DOHH2 (cell line): ENCODE results near the gene SCUBE3.

Experiments used
- H3F3A ChIP-seq: fragments of 200-600 bp; sonication (generic), shearing (Covaris generic); 2 replicates; pipeline ENCODE4 v1.6.0; 2016; ENCODE audit warnings: antibody characterized with exemption, mild to moderate bottlenecking; ENCODE audit not compliant: control insufficient read depth, insufficient read depth
- H3K27ac ChIP-seq: fragments of 200-600 bp; sonication (generic); 2 replicates; pipeline ENCODE4 v1.5.1; 2014; ENCODE audit warnings: low read depth, mild to moderate bottlenecking, low read length, moderate library complexity
- H3K27me3 ChIP-seq: fragments of 200-600 bp; sonication (generic); 2 replicates; pipeline ENCODE4 v1.6.1; 2014; ENCODE audit warnings: mild to moderate bottlenecking, low read length, mixed read lengths; ENCODE audit not compliant: control insufficient read depth
- H3K36me3 ChIP-seq: fragments of 200-600 bp; sonication (generic); 2 replicates; pipeline ENCODE4 v1.6.1; 2014; ENCODE audit warnings: mild to moderate bottlenecking, low read length, moderate library complexity, mixed read lengths; ENCODE audit not compliant: control insufficient read depth
- H3K4me1 ChIP-seq: fragments of 200-600 bp; sonication (generic); 2 replicates; pipeline ENCODE4 v1.6.1; 2014; ENCODE audit warnings: mild to moderate bottlenecking, low read length, mixed read lengths; ENCODE audit not compliant: control insufficient read depth
- H3K4me2 ChIP-seq: fragments of 200-600 bp; sonication (generic); 2 replicates; pipeline ENCODE4 v1.6.0; 2014; ENCODE audit warnings: mild to moderate bottlenecking, low read length, moderate library complexity
- H3K4me3 ChIP-seq: fragments of 200-600 bp; sonication (generic); 2 replicates; pipeline ENCODE4 v1.5.1; 2014; ENCODE audit warnings: mild to moderate bottlenecking, low read length, mixed read lengths
- H3K79me2 ChIP-seq: fragments of 200-600 bp; sonication (generic); 2 replicates; pipeline ENCODE4 v1.6.1; 2014; ENCODE audit warnings: mild to moderate bottlenecking, low read length, mixed read lengths; ENCODE audit not compliant: control insufficient read depth
- H3K9me2 ChIP-seq: fragments of 200-600 bp; sonication (generic); replicated peaks from 2 replicates; pipeline ENCODE4 v1.6.1; 2014; ENCODE audit warnings: mild to moderate bottlenecking, low read length, mixed read lengths; ENCODE audit not compliant: control insufficient read depth
- H3K9me3 ChIP-seq: fragments of 200-600 bp; sonication (generic); 2 replicates; pipeline ENCODE4 v1.6.1; 2014; ENCODE audit warnings: antibody characterized with exemption, low read length, mixed read lengths; ENCODE audit not compliant: control insufficient read depth, insufficient read depth
- H4K20me1 ChIP-seq: fragments of 200-600 bp; sonication (generic); 2 replicates; pipeline ENCODE4 v1.6.0; 2014; ENCODE audit warnings: low read depth, mild to moderate bottlenecking, antibody characterized with exemption, low read length, moderate library complexity; ENCODE audit not compliant: control insufficient read depth, insufficient read depth
- CTCF ChIP-seq: fragments of 200-600 bp; sonication (generic); IDR thresholded peaks from one replicate; pipeline ENCODE4 v1.5.1; 2014; ENCODE audit warnings: antibody characterized with exemption, mild to moderate bottlenecking, low read depth, low read length; ENCODE audit not compliant: poor library complexity, severe bottlenecking
- EZH2phosphoT487 ChIP-seq: fragments of 200-600 bp; sonication (generic); IDR thresholded peaks from 2 replicates; pipeline ENCODE4 v1.6.1; 2017; ENCODE audit warnings: borderline replicate concordance, mild to moderate bottlenecking, antibody characterized with exemption, low read length, moderate library complexity, mixed read lengths

Gene SCUBE3

GRCh38 chr6:35297601-35298481 lies 84.1 kb downstream of the SCUBE3 start, which contains the start of gene DEF6:
Gene DEF6, plus strand, starts transcription at chr6:35297818. Its CDS starts 39 bp downstream, at chr6:35297857.
- Histone ChIP-seq H3K79me2 (peaks cover 44% of the 10 kb centered on the region), H3F3A (peaks cover 19% of the 10 kb centered on the region), H3K4me2 (peak within 1 kb of the TSS; percentile 95), H3K36me3 (peaks cover 41% of the 10 kb centered on the region), H3K27me3 (no peaks in the 10 kb centered on the region), H3K9me2 (no peaks in the 10 kb centered on the region), H3K4me3 (peak within 1 kb of the TSS; percentile 91), H3K9me3 (no peaks in the 10 kb centered on the region), H3K4me1 (peaks cover 58% of the 10 kb centered on the region), H3K27ac (peak within 1 kb of the TSS; percentile 86), H4K20me1 (no peaks in the 10 kb centered on the region)
- TF ChIP-seq EZH2phosphoT487 (no peak), CTCF (peak; percentile 91)

DNA sequence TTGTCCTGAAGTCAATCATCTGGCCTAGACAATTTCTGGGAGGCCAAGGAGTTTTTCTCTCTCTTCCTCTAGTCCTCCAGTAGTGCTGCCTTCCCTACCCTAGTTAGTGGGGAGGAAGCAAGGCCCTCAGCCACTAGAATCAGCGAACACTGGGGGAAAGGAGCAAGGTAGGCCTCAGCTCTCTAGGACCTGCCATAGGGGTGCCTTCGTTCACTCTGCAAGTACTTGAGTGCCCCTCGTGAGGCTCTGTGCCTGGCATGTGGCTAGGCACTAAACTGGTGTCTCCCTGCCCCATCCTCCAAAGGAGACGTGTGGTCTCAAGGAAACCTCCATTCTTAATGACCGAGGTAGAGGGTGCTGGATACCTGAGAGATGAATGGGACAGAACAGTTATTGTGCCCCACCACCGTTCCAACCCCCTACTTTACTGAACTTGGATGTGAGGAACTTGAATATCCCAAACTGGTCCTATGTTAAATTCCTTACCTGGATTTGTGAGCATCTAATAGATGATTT lies 84.9 kb downstream of the SCUBE3 start:
- peak overlapping the region; percentile 86 for H3K27ac ChIP-seq

GRCh38 chr6:35299674-35300073 lies 85.9 kb downstream of the SCUBE3 start:
- Histone ChIP-seq H3K4me1 (peaks cover 65% of the 10 kb centered on the region), H3K27me3 (no peaks in the 10 kb centered on the region), H4K20me1 (no peaks in the 10 kb centered on the region), H3K4me3 (peak overlapping the region; percentile 91), H3K79me2 (peaks cover 61% of the 10 kb centered on the region), H3K4me2 (peak overlapping the region; percentile 95), H3K9me3 (no peaks in the 10 kb centered on the region), H3K36me3 (peaks cover 42% of the 10 kb centered on the region), H3K9me2 (no peaks in the 10 kb centered on the region), H3K27ac (peak overlapping the region; percentile 86), H3F3A (peaks cover 19% of the 10 kb centered on the region)
- TF ChIP-seq CTCF = no peak
- no peak for TF ChIP-seq EZH2phosphoT487

More for the DNA sequence above, 84.9 kb downstream of the SCUBE3 start:
- Histone ChIP-seq H3K9me3 (no peaks in the 10 kb centered on the region), H3K79me2 (peaks cover 52% of the 10 kb centered on the region), H3K4me2 (peak overlapping the region; percentile 95), H3K27me3 (no peaks in the 10 kb centered on the region), H3K4me3 (peak overlapping the region; percentile 91), H3K4me1 (peaks cover 65% of the 10 kb centered on the region), H4K20me1 (no peaks in the 10 kb centered on the region), H3F3A (peaks cover 19% of the 10 kb centered on the region), H3K36me3 (peaks cover 46% of the 10 kb centered on the region), H3K9me2 (no peaks in the 10 kb centered on the region)
- TF ChIP-seq CTCF (no peak), EZH2phosphoT487 (no peak)
